ENCODE data around the gene GALNT2.

- TF ChIP-seq, protein P1, sequence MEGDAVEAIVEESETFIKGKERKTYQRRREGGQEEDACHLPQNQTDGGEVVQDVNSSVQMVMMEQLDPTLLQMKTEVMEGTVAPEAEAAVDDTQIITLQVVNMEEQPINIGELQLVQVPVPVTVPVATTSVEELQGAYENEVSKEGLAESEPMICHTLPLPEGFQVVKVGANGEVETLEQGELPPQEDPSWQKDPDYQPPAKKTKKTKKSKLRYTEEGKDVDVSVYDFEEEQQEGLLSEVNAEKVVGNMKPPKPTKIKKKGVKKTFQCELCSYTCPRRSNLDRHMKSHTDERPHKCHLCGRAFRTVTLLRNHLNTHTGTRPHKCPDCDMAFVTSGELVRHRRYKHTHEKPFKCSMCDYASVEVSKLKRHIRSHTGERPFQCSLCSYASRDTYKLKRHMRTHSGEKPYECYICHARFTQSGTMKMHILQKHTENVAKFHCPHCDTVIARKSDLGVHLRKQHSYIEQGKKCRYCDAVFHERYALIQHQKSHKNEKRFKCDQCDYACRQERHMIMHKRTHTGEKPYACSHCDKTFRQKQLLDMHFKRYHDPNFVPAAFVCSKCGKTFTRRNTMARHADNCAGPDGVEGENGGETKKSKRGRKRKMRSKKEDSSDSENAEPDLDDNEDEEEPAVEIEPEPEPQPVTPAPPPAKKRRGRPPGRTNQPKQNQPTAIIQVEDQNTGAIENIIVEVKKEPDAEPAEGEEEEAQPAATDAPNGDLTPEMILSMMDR (IDR thresholded peaks at IDR 0.05), result no peak
- TF ChIP-seq POLR2A (IDR thresholded peaks at IDR 0.05), result no peak
Observed at GRCh38 chr1:230146709-230147108, 79.7 kb downstream of the GALNT2 start.

Measured in adrenal gland (tissue), 5 donors.